GM19023 (cell line): Measurements from ENCODE around the gene TRAP1.

Experiments
- ATAC-seq: cut with Tn5 transposase; IDR thresholded peaks from one replicate; pipeline ENCODE4 v1.9.1; 2021; ENCODE audit warnings: mild to moderate bottlenecking, moderate library complexity; ENCODE audit not compliant: unreplicated experiment

Gene TRAP1

GRCh38 chr16:3717235-3718018 lies at the start of gene TRAP1:
TRAP1 (minus strand) TSS chr16:3717524; CDS start chr16:3717508, 16 bp downstream.
- ATAC-seq, result peak; percentile 91

- no peak for ATAC-seq
Measured at GRCh38 chr16:3766177-3766576, 48.9 kb upstream of the TRAP1 start.

GRCh38 chr16:3764409-3764808 lies 47.1 kb upstream of the TRAP1 start:
- ATAC-seq, result no peak

- ATAC-seq, result no peak
Measured at GRCh38 chr16:3762107-3762750, 44.9 kb upstream of the TRAP1 start.

- no peak for ATAC-seq
Measured at GRCh38 chr16:3761375-3762106, 44.2 kb upstream of the TRAP1 start.

GRCh38 chr16:3760518-3760917 lies 43.2 kb upstream of the TRAP1 start:
- no peak for ATAC-seq

- ATAC-seq, result no peak
Measured at GRCh38 chr16:3759736-3760135, 42.4 kb upstream of the TRAP1 start.

- ATAC-seq, result no peak
Measured at GRCh38 chr16:3756113-3756512, 38.8 kb upstream of the TRAP1 start.

GRCh38 chr16:3755249-3755648 lies 37.9 kb upstream of the TRAP1 start:
- ATAC-seq, result no peak

- ATAC-seq, result no peak
Measured at GRCh38 chr16:3754772-3755171, 37.4 kb upstream of the TRAP1 start.

GRCh38 chr16:3754081-3754703 lies 36.9 kb upstream of the TRAP1 start:
- no peak for ATAC-seq

GRCh38 chr16:3752984-3753383 lies 35.7 kb upstream of the TRAP1 start:
- ATAC-seq, result no peak

- ATAC-seq, result no peak
Measured at GRCh38 chr16:3751878-3752277, 34.6 kb upstream of the TRAP1 start.

GRCh38 chr16:3748307-3748706 lies 31.0 kb upstream of the TRAP1 start:
- ATAC-seq, result no peak

GRCh38 chr16:3745751-3746355 lies 28.5 kb upstream of the TRAP1 start:
- ATAC-seq, result no peak

- no peak for ATAC-seq
Measured at GRCh38 chr16:3744018-3744417, 26.7 kb upstream of the TRAP1 start.

- ATAC-seq, result no peak
Measured at GRCh38 chr16:3740934-3741333, 23.6 kb upstream of the TRAP1 start.

- ATAC-seq, result no peak
Measured at GRCh38 chr16:3740186-3740585, 22.9 kb upstream of the TRAP1 start.

- ATAC-seq, result no peak
Measured at GRCh38 chr16:3739636-3740035, 22.3 kb upstream of the TRAP1 start.

GRCh38 chr16:3738541-3738940 lies 21.2 kb upstream of the TRAP1 start:
- no peak for ATAC-seq

GRCh38 chr16:3738128-3738527 lies 20.8 kb upstream of the TRAP1 start:
- ATAC-seq, result no peak
